GM12872 (cell line): ENCODE results near the gene PHACTR1.

Experiments used
- CTCF ChIP-seq: IDR thresholded peaks from 3 replicates; pipeline ENCODE4 v1.5.1; 2011; ENCODE audit warnings: low read depth, mild to moderate bottlenecking, low read length, moderate library complexity; ENCODE audit not compliant: insufficient read depth

PHACTR1 gene

GRCh38 chr6:12955956-12956355 is 239.4 kb downstream of the PHACTR1 start:
- TF ChIP-seq CTCF = no peak

- no peak for TF ChIP-seq CTCF
Observed at GRCh38 chr6:12956991-12957320, 240.4 kb downstream of the PHACTR1 start.

GRCh38 chr6:12957321-12958051 is 240.9 kb downstream of the PHACTR1 start:
- no peak for TF ChIP-seq CTCF

- no peak for TF ChIP-seq CTCF
Observed at GRCh38 chr6:12958052-12958706, 241.6 kb downstream of the PHACTR1 start.

GRCh38 chr6:12961761-12962160 is 245.2 kb downstream of the PHACTR1 start:
- no peak for TF ChIP-seq CTCF

- TF ChIP-seq CTCF = no peak
Observed at GRCh38 chr6:12962529-12962928, 246.0 kb downstream of the PHACTR1 start.

- TF ChIP-seq CTCF = no peak
Observed at GRCh38 chr6:12962987-12963386, 246.4 kb downstream of the PHACTR1 start.
